Suprapubic skin (tissue), 4 donors: ENCODE results near the gene HIP1. TPM values are rescaled to one million over a fixed set of nuclear protein-coding genes. Genes with fewer than 3 reads are reported as not detected.
"Not testable (repeated sequence)": the region's sequence is repeated elsewhere in the genome, so short reads cannot be mapped to it uniquely, and the experiment has no call there.

Source experiments
- DNase-seq, 2 donors: peaks; one replicate each; pipeline ENCODE4 v3.0.0-alpha.2; 2019; ENCODE audit warnings: low spot score in 2 of 2
- H3K27ac ChIP-seq: fragments of 200-600 bp; sonication (generic); one replicate; pipeline ENCODE4 v1.5.1; 2019
- H3K27me3 ChIP-seq: fragments of 200-600 bp; sonication (generic); one replicate; pipeline ENCODE4 v1.5.1; 2019
- H3K36me3 ChIP-seq: fragments of 200-600 bp; sonication (generic); one replicate; pipeline ENCODE4 v1.5.1; 2019
- H3K4me1 ChIP-seq: fragments of 200-600 bp; sonication (generic); one replicate; pipeline ENCODE4 v1.5.1; 2019
- H3K4me3 ChIP-seq: fragments of 200-600 bp; sonication (generic); one replicate; pipeline ENCODE4 v1.5.1; 2019; ENCODE audit warnings: mild to moderate bottlenecking
- H3K9me3 ChIP-seq: fragments of 200-600 bp; sonication (generic); one replicate; pipeline ENCODE4 v1.5.1; 2019
- EP300 ChIP-seq: sonication (generic); formaldehyde crosslinking; IDR thresholded peaks from one replicate; pipeline ENCODE4 v1.6.1; 2017; ENCODE audit warnings: antibody characterized with exemption
- POLR2A ChIP-seq, 2 donors: fragments of 450-650 bp; IDR thresholded peaks; one replicate each; pipeline ENCODE4 v1.6.1; 2017; ENCODE audit warnings: antibody characterized with exemption in 2 of 2, mild to moderate bottlenecking in 2 of 2, moderate library complexity in 2 of 2
- POLR2AphosphoS5 ChIP-seq, 3 donors: sonication (generic); formaldehyde crosslinking; IDR thresholded peaks; one replicate each; pipeline ENCODE4 v1.6.1; 2017; ENCODE audit warnings: antibody characterized with exemption in 3 of 3
- WGBS: methylation state at CpG from one replicate; pipeline ENCODE4 v1.1.5; 2018; 5-methylcytosine and 5-hydroxymethylcytosine counted together
- total RNA-seq, 4 donors: library from RNA; depleted of rRNA; stranded (reverse); fragments of >200 nt; gene quantifications; one replicate each; pipeline ENCODE4 v1.1.0, GENCODE V29; 2016
- TF ChIP-seq, protein P1 (sequence below), 2 donors: fragments of 200-600 bp in 1 of 2; fragments of 450-650 bp in 1 of 2; sonication (generic) in 1 of 2; IDR thresholded peaks; one replicate each; pipeline ENCODE4 v1.5.1; 2016 to 2019; ENCODE audit warnings: antibody characterized with exemption in 2 of 2, mild to moderate bottlenecking in 1 of 2, moderate library complexity in 1 of 2

Gene HIP1
- total RNA-seq, 4 donors from 2014 or later, result 16.0 to 29.4 (median 22.3) TPM

- H3K4me1 ChIP-seq, result peaks cover 8% of the 10 kb centered on the region
- no peaks in the 10 kb centered on the region for H3K9me3 ChIP-seq
- H3K27ac ChIP-seq, result no peak overlapping the region
- no peak for DNase-seq
- no peak overlapping the region for H3K4me3 ChIP-seq
- TF ChIP-seq POLR2A (IDR thresholded peaks at IDR 0.05), result no peak
- TF ChIP-seq EP300, result no peak
- TF ChIP-seq, protein P1, sequence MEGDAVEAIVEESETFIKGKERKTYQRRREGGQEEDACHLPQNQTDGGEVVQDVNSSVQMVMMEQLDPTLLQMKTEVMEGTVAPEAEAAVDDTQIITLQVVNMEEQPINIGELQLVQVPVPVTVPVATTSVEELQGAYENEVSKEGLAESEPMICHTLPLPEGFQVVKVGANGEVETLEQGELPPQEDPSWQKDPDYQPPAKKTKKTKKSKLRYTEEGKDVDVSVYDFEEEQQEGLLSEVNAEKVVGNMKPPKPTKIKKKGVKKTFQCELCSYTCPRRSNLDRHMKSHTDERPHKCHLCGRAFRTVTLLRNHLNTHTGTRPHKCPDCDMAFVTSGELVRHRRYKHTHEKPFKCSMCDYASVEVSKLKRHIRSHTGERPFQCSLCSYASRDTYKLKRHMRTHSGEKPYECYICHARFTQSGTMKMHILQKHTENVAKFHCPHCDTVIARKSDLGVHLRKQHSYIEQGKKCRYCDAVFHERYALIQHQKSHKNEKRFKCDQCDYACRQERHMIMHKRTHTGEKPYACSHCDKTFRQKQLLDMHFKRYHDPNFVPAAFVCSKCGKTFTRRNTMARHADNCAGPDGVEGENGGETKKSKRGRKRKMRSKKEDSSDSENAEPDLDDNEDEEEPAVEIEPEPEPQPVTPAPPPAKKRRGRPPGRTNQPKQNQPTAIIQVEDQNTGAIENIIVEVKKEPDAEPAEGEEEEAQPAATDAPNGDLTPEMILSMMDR (IDR thresholded peaks at IDR 0.05), result no peak
- no peak for TF ChIP-seq POLR2AphosphoS5 (IDR thresholded peaks at IDR 0.05)
- H3K27me3 ChIP-seq, result no peaks in the 10 kb centered on the region
- peaks cover 50% of the 10 kb centered on the region for H3K36me3 ChIP-seq
- WGBS, result 97% methylated on average over 12 of the region's 12 CpGs
These were observed 170.7 kb downstream of the HIP1 start for GRCh38 chr7:75567948-75568595.

DNA sequence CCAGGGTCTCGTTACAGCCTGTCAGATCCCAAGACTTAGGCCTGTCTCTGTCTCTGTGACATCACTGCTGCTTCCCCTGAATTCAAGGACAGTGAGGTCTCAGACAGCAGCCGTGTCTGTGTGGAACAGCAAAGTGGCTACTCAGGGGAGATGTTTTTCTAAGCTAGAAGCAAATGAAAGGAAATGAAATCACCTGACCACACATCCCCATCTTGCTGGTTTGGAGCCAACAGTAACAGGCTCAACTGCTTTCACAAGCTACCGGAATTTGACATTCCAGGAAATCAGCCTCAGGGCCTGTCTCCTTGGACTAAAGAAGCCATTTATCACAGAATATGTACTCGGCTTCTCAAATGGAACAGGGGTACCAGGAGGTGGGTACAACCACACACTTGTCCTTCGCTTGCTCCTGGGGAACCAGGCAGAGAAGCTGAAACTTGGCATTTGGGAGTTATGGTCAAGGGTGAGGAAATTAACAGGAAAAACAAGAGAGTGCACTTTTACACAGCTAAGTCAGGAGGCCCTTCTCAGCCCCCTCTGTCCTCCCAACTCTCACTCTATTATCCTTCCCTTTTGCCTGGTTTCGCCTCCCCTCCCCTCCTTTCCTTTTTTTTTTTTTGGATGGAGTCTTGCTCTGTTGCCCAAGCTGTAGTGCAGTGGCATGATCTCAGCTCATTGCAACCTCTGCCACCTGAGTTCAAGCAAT, 173.5 kb downstream of the HIP1 start:
- Histone ChIP-seq H3K4me3 (no peak overlapping the region), H3K27ac (no peak overlapping the region), H3K36me3 (peaks cover 58% of the 10 kb centered on the region), H3K27me3 (no peaks in the 10 kb centered on the region), H3K9me3 (no peaks in the 10 kb centered on the region), H3K4me1 (peaks cover 8% of the 10 kb centered on the region)
- no peak for DNase-seq
- TF ChIP-seq POLR2AphosphoS5 (IDR thresholded peaks at IDR 0.05), result peak in 1 of 3 donors; percentile 44
- TF ChIP-seq POLR2A (IDR thresholded peaks at IDR 0.05), result no peak
- TF ChIP-seq, protein P1 (IDR thresholded peaks at IDR 0.05), result no peak
- WGBS, result 56% methylated on average over 6 of the region's 6 CpGs

DNA sequence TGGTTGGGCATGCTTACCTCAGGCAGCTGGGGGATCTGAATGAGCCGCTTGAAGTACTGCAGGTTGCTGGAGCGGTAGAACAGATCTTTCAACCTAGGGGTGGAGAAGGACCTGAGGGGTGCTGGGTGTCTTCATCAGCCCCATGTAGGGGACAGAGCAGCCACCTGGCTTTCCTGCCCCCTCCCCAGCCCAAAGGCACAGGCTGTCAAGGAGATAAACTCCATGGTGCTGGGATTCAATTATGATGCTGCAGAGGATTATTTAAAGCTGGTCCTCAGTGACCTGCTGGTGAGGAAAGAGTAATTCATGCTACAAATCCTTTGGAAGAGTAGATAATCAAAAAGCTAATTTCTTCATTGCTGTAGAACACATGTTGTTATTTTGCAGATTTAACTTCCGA, 175.6 kb downstream of the HIP1 start:
- H3K9me3 ChIP-seq, result no peaks in the 10 kb centered on the region
- no peaks in the 10 kb centered on the region for H3K27me3 ChIP-seq
- peaks cover 8% of the 10 kb centered on the region for H3K4me1 ChIP-seq
- H3K4me3 ChIP-seq, result no peak overlapping the region
- WGBS, result 100% methylated on average over 3 of the region's 3 CpGs
- no peak for DNase-seq
- peaks cover 69% of the 10 kb centered on the region for H3K36me3 ChIP-seq
- no peak for TF ChIP-seq EP300
- TF ChIP-seq, protein P1 (IDR thresholded peaks at IDR 0.05), result no peak
- no peak for TF ChIP-seq POLR2A (IDR thresholded peaks at IDR 0.05)
- TF ChIP-seq POLR2AphosphoS5 (IDR thresholded peaks at IDR 0.05), result no peak
- no peak overlapping the region for H3K27ac ChIP-seq

- TF ChIP-seq, protein P1 (IDR thresholded peaks at IDR 0.05), result no peak
- TF ChIP-seq POLR2A (IDR thresholded peaks at IDR 0.05), result no peak
- no peak for TF ChIP-seq POLR2AphosphoS5 (IDR thresholded peaks at IDR 0.05)
- TF ChIP-seq EP300, result no peak
- peaks cover 3% of the 10 kb centered on the region for H3K4me1 ChIP-seq
- H3K9me3 ChIP-seq, result no peaks in the 10 kb centered on the region
- H3K27ac ChIP-seq, result no peak overlapping the region
- no peaks in the 10 kb centered on the region for H3K27me3 ChIP-seq
- H3K4me3 ChIP-seq, result no peak overlapping the region
- DNase-seq, result no peak
- WGBS, result 95% methylated on average over 6 of the region's 6 CpGs
- peaks cover 83% of the 10 kb centered on the region for H3K36me3 ChIP-seq
These were observed 178.8 kb downstream of the HIP1 start for GRCh38 chr7:75559976-75560365.

GRCh38 chr7:75559355-75559975, 179.3 kb downstream of the HIP1 start:
- 87% methylated on average over 11 of the region's 27 CpGs for WGBS
- Histone ChIP-seq H3K27me3 (no peaks in the 10 kb centered on the region), H3K4me1 (no peaks in the 10 kb centered on the region), H3K36me3 (peaks cover 88% of the 10 kb centered on the region), H3K9me3 (no peaks in the 10 kb centered on the region), H3K27ac (no peak overlapping the region), H3K4me3 (no peak overlapping the region)
- no peak for TF ChIP-seq POLR2A (IDR thresholded peaks at IDR 0.05)
- no peak for DNase-seq

DNA sequence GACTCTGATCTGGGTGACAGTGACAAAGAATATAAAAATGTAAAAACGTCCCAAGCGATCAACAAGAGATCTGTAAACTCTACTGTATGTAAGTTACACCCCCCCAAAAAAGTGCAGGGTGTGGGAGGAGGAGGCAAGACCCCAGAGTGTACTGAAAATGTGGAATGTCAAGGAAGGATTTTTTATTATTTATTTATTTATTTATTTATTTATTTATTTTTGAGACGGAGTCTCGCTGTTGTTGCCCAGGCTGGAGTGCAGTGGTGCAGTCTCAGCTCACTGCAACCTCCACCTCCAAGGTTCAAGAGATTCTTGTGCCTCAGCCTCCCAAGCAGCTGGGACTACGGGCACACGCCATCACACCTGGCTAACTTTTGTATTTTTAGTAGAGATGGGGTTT, 181.9 kb downstream of the HIP1 start:
- WGBS, result 94% methylated on average over 6 of the region's 6 CpGs
- H3K4me1 ChIP-seq, H3K4me3 ChIP-seq, H3K27ac ChIP-seq, H3K9me3 ChIP-seq, DNase-seq, H3K27me3 ChIP-seq: not testable (repeated sequence)
- peaks cover 90% of the 10 kb centered on the region for H3K36me3 ChIP-seq
